IPS-20b (cell line): ENCODE results near the gene BIN1.

Experiments used
- H3K27ac ChIP-seq: one replicate; pipeline ENCODE4 v1.5.1; 2013; ENCODE audit warnings: low read length
- H3K27me3 ChIP-seq: 2 replicates; pipeline ENCODE4 v1.6.1; 2013; ENCODE audit warnings: mild to moderate bottlenecking, low read length, inconsistent platforms; ENCODE audit not compliant: insufficient read depth
- H3K36me3 ChIP-seq: 2 replicates; pipeline ENCODE4 v1.6.1; 2013; ENCODE audit warnings: low read depth, mild to moderate bottlenecking, inconsistent platforms, low read length, moderate library complexity; ENCODE audit not compliant: insufficient read depth
- H3K4me1 ChIP-seq: 2 replicates; pipeline ENCODE4 v1.6.1; 2013; ENCODE audit warnings: mild to moderate bottlenecking, control low read depth, inconsistent platforms, low read length, moderate library complexity; ENCODE audit not compliant: insufficient read depth
- H3K4me3 ChIP-seq: 2 replicates; pipeline ENCODE4 v1.5.1; 2013; ENCODE audit warnings: mild to moderate bottlenecking, low read length, inconsistent platforms
- H3K9ac ChIP-seq: 2 replicates; pipeline ENCODE4 v1.6.1; 2013; ENCODE audit warnings: low read depth, mild to moderate bottlenecking, inconsistent platforms, low read length, moderate library complexity
- H3K9me3 ChIP-seq: 2 replicates; pipeline ENCODE4 v1.6.1; 2013; ENCODE audit warnings: mild to moderate bottlenecking, low read depth, low read length, inconsistent platforms; ENCODE audit not compliant: insufficient read depth

The BIN1 gene

GRCh38 chr2:127094509-127095366 lies 12.2 kb downstream of the BIN1 start:
- Histone ChIP-seq H3K27ac (no peak overlapping the region), H3K4me1 (peaks cover 9% of the 10 kb centered on the region; the same call in 1 of the 2 replicates)

GRCh38 chr2:127093648-127094210 lies 13.2 kb downstream of the BIN1 start:
- no peaks in the 10 kb centered on the region for H3K27me3 ChIP-seq
- H3K9ac ChIP-seq: no peak overlapping the region
- no peaks in the 10 kb centered on the region for H3K36me3 ChIP-seq
- H3K9me3 ChIP-seq: no peaks in the 10 kb centered on the region
- H3K4me1 ChIP-seq: peaks cover 9% of the 10 kb centered on the region; the same call in 1 of the 2 replicates
- H3K4me3 ChIP-seq: no peak overlapping the region
- H3K27ac ChIP-seq: no peak overlapping the region

More at GRCh38 chr2:127094509-127095366, 12.2 kb downstream of the BIN1 start:
- no peaks in the 10 kb centered on the region for H3K27me3 ChIP-seq
- H3K9me3 ChIP-seq: no peaks in the 10 kb centered on the region
- no peak overlapping the region for H3K9ac ChIP-seq
- no peak overlapping the region for H3K4me3 ChIP-seq
- no peaks in the 10 kb centered on the region for H3K36me3 ChIP-seq

DNA sequence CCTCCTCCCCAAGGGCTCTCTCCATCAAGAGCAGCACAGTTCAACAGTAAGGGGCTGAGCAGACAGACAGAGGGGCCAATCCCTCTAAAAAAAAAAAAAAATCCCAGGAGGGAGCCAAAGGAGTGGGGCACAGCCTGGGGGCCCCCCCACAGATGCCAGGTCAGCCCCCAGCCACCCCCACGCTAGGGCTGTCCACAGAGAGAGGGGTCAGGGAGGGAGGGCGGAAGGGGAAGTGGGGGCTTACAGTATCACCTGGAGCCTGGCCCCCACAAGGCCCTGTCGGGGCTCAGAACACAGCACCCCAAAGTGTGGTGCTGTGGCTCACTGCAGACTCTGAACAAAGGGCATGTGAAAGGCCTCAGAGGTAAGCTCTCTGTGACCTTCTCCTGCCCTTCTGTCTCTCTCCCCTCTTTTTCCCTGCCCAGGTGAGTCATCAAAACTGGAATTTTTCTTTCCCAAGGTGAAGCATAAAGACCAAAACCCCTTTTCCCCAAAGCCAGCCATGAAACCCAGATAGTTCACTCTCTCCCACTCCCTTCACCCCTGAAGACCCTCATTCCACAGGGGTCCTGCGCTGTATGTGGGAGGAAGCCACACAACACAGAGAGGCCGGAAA lies 13.9 kb downstream of the BIN1 start:
- H3K4me1 ChIP-seq: peaks cover 9% of the 10 kb centered on the region; the same call in 1 of the 2 replicates
- H3K36me3 ChIP-seq: no peaks in the 10 kb centered on the region
- no peaks in the 10 kb centered on the region for H3K27me3 ChIP-seq
- H3K4me3 ChIP-seq: no peak overlapping the region
- H3K27ac ChIP-seq: no peak overlapping the region
- H3K9ac ChIP-seq: no peak overlapping the region
- no peaks in the 10 kb centered on the region for H3K9me3 ChIP-seq

- H3K36me3 ChIP-seq: no peaks in the 10 kb centered on the region
- no peaks in the 10 kb centered on the region for H3K9me3 ChIP-seq
- no peaks in the 10 kb centered on the region for H3K27me3 ChIP-seq
- H3K27ac ChIP-seq: no peak overlapping the region
- H3K4me3 ChIP-seq: no peak overlapping the region
- peaks cover 14% of the 10 kb centered on the region; the same call in 1 of the 2 replicates for H3K4me1 ChIP-seq
- no peak overlapping the region for H3K9ac ChIP-seq
These were observed 14.6 kb downstream of the BIN1 start for GRCh38 chr2:127092306-127092705.

GRCh38 chr2:127091886-127092285 lies 15.1 kb downstream of the BIN1 start:
- Histone ChIP-seq H3K9me3 (no peaks in the 10 kb centered on the region), H3K27ac (no peak overlapping the region), H3K4me3 (no peak overlapping the region), H3K4me1 (peaks cover 17% of the 10 kb centered on the region; the same call in 1 of the 2 replicates), H3K36me3 (no peaks in the 10 kb centered on the region), H3K9ac (no peak overlapping the region), H3K27me3 (no peaks in the 10 kb centered on the region)

GRCh38 chr2:127091148-127091547 lies 15.8 kb downstream of the BIN1 start:
- H3K4me3 ChIP-seq: no peak overlapping the region
- no peak overlapping the region for H3K9ac ChIP-seq
- peaks cover 19% of the 10 kb centered on the region; the same call in 1 of the 2 replicates for H3K4me1 ChIP-seq
- no peaks in the 10 kb centered on the region for H3K27me3 ChIP-seq
- H3K9me3 ChIP-seq: no peaks in the 10 kb centered on the region
- H3K36me3 ChIP-seq: no peaks in the 10 kb centered on the region
- no peak overlapping the region for H3K27ac ChIP-seq

GRCh38 chr2:127090281-127091120 lies 16.5 kb downstream of the BIN1 start:
- no peaks in the 10 kb centered on the region for H3K27me3 ChIP-seq
- H3K9ac ChIP-seq: no peak overlapping the region
- no peaks in the 10 kb centered on the region for H3K9me3 ChIP-seq
- H3K36me3 ChIP-seq: no peaks in the 10 kb centered on the region
- H3K27ac ChIP-seq: no peak overlapping the region
- no peak overlapping the region for H3K4me3 ChIP-seq
- H3K4me1 ChIP-seq: peaks cover 19% of the 10 kb centered on the region; the same call in 1 of the 2 replicates

DNA sequence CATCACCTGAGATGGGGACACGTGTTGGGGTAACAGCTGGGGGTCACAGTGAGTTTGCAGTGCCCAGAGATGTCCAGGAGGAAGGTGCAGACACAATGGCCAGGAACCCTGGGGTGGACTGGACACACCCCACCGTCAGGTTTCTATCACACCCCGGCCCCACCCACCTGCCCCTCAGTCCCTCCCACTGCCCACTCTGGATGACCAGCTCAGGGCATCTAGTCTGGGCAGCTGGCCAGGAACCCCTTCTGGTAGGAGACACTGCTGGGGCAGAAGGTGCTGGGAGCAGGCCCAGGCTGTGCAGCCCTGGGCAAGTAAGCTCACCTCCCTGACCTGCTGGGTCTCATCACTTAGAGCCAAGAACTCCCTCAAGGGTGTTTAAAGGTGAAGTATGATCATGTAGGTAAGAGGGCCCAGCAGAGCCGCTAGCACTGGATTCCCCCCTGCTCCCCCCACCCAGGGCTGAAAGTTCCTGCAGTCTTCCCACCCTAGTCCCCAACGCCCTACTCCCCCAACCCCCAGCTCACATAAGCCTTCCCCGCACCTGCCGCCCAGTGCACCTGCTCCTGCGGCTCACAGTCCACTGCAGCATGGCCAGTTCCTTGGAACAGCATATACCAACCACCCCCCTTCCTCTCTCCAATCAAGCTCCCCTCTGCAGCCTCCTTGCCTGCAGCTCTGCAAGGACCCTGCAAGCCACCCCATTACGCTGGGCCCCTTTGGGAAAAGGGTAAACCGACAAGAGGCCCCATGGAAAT lies 17.3 kb downstream of the BIN1 start:
- no peaks in the 10 kb centered on the region for H3K9me3 ChIP-seq
- H3K4me3 ChIP-seq: no peak overlapping the region
- no peak overlapping the region for H3K27ac ChIP-seq
- no peaks in the 10 kb centered on the region for H3K36me3 ChIP-seq
- H3K4me1 ChIP-seq: peaks cover 18% of the 10 kb centered on the region; the same call in 1 of the 2 replicates
- H3K27me3 ChIP-seq: no peaks in the 10 kb centered on the region
- no peak overlapping the region for H3K9ac ChIP-seq

DNA sequence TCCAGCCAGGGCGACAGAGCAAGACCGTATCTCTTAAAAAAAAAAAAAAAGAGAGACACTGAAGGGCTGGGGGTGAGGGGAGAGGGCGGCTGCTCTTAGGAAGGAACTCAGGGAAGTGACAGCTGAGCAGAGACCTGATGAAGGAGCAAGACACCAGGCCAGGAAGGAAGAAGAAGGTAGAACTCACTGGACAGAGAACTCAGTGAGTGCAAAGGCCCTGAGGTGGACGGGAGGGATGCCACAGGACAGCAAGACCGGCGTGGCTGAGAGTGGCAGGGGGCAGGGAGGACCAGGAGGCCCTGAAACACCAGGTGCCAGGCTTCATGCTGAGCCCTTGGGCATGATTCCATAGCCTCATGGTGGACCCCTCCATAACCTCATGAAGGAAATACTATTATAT lies 18.2 kb downstream of the BIN1 start:
- Histone ChIP-seq H3K4me3 (no peak overlapping the region), H3K9ac (no peak overlapping the region), H3K27me3 (no peaks in the 10 kb centered on the region), H3K9me3 (no peaks in the 10 kb centered on the region), H3K4me1 (peaks cover 15% of the 10 kb centered on the region; the same call in 1 of the 2 replicates), H3K27ac (no peak overlapping the region), H3K36me3 (no peaks in the 10 kb centered on the region)

DNA sequence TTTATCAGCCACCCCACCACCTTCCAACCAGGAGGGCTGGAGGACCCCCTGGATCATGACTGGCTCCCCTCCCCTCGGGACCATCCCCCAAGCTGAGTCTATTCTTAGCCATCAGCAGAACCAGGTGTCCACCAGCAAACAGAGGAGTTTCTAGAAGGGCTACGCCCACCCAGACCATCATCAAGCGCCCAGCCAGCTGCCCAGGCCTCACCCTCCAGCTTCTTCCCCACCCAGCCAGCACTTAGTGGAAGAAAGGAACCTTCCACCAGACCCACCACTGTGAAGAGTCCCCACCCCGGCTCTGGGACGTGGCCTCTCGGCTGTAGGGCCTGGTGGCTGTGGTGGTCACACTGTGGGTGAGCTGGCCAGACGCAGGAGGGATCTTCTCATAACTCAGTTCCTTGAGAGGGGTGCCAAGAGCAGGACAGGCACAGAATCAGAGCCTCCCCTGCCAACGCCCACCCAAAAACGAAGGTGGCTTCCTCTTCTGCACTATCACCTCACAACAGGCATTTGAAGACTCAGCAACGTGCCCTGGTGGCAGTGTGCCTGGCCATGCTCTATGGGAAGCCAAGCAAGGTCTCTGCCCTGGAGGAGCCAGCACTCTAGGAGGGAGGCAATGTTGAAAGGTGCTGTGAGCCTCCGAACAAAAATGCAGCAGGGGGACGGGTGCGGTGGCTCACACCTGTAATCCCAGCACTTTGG lies 19.0 kb downstream of the BIN1 start:
- peaks cover 15% of the 10 kb centered on the region; the same call in 1 of the 2 replicates for H3K4me1 ChIP-seq
- no peaks in the 10 kb centered on the region for H3K27me3 ChIP-seq
- peak overlapping the region; percentile 63; the same call in 1 of the 2 replicates for H3K9ac ChIP-seq
- no peak overlapping the region for H3K27ac ChIP-seq
- H3K4me3 ChIP-seq: no peak overlapping the region
- H3K36me3 ChIP-seq: no peaks in the 10 kb centered on the region
- no peaks in the 10 kb centered on the region for H3K9me3 ChIP-seq
